ENCODE measurements around the gene ADGRV1.

ADGRV1 gene

GRCh38 chr5:91174396-91174795 is 615.8 kb downstream of the ADGRV1 start:
- no peak for DNase-seq (ENCODE audit: low read depth)

- no peak for DNase-seq (ENCODE audit: low read depth)
These were observed 617.1 kb downstream of the ADGRV1 start for GRCh38 chr5:91175708-91176107.

- DNase-seq (ENCODE audit: low read depth), result peak; percentile 64
These were observed 617.9 kb downstream of the ADGRV1 start for GRCh38 chr5:91176288-91177016.

- DNase-seq (ENCODE audit: low read depth), result no peak
These were observed 618.5 kb downstream of the ADGRV1 start for GRCh38 chr5:91177085-91177484.

- no peak for DNase-seq (ENCODE audit: low read depth)
These were observed 619.0 kb downstream of the ADGRV1 start for GRCh38 chr5:91177639-91178038.

- peak; percentile 89 for DNase-seq (ENCODE audit: low read depth)
These were observed 619.9 kb downstream of the ADGRV1 start for GRCh38 chr5:91178461-91178860.

GRCh38 chr5:91179018-91179417 is 620.4 kb downstream of the ADGRV1 start:
- peak; percentile 53 for DNase-seq (ENCODE audit: low read depth)

GRCh38 chr5:91180506-91180905 is 621.9 kb downstream of the ADGRV1 start:
- no peak for DNase-seq (ENCODE audit: low read depth)

GRCh38 chr5:91182763-91183162 is 624.2 kb downstream of the ADGRV1 start:
- peak; percentile 40 for DNase-seq (ENCODE audit: low read depth)

GRCh38 chr5:91183743-91184142 is 625.1 kb downstream of the ADGRV1 start:
- no peak for DNase-seq (ENCODE audit: low read depth)

GRCh38 chr5:91186101-91186500 is 627.5 kb downstream of the ADGRV1 start:
- no peak for DNase-seq (ENCODE audit: low read depth)

- no peak for DNase-seq (ENCODE audit: low read depth)
These were observed 628.4 kb downstream of the ADGRV1 start for GRCh38 chr5:91187032-91187431.

- DNase-seq (ENCODE audit: low read depth), result no peak
These were observed 630.2 kb downstream of the ADGRV1 start for GRCh38 chr5:91188755-91189154.

GRCh38 chr5:91189480-91190313 is 631.1 kb downstream of the ADGRV1 start:
- DNase-seq (ENCODE audit: low read depth), result peak; percentile 94

GRCh38 chr5:91190314-91190690 is 631.7 kb downstream of the ADGRV1 start:
- DNase-seq (ENCODE audit: low read depth), result no peak

- no peak for DNase-seq (ENCODE audit: low read depth)
These were observed 636.3 kb downstream of the ADGRV1 start for GRCh38 chr5:91194824-91195381.

GRCh38 chr5:91200692-91201091 is 642.1 kb downstream of the ADGRV1 start:
- DNase-seq (ENCODE audit: low read depth), result no peak

GRCh38 chr5:91206103-91206502 is 647.5 kb downstream of the ADGRV1 start:
- no peak for DNase-seq (ENCODE audit: low read depth)

- peak; percentile 86 for DNase-seq (ENCODE audit: low read depth)
These were observed 648.1 kb downstream of the ADGRV1 start for GRCh38 chr5:91206734-91207133.

GRCh38 chr5:91207248-91207647 is 648.7 kb downstream of the ADGRV1 start:
- peak; percentile 27 for DNase-seq (ENCODE audit: low read depth)

GRCh38 chr5:91211997-91212713 is 653.6 kb downstream of the ADGRV1 start:
- DNase-seq (ENCODE audit: low read depth), result peak; percentile 63

- peak; percentile 86 for DNase-seq (ENCODE audit: low read depth)
These were observed 654.1 kb downstream of the ADGRV1 start for GRCh38 chr5:91212714-91213092.

Measured in iris pigment epithelial cell (primary cell).